Measurements from ENCODE around the gene IL17A. TPM values are rescaled to one million over a fixed set of nuclear protein-coding genes. Genes with fewer than 3 reads are reported as not detected.

Gene IL17A
- total RNA-seq, 1 experiment from 2014 or later: not detected

GRCh38 chr6:52174118-52174517, 12.1 kb upstream of the IL17A start:
- CTCF ChIA-PET: no interaction called here

GRCh38 chr6:52176550-52176949, 9.6 kb upstream of the IL17A start:
- H3K4me2 ChIP-seq: no peak overlapping the region
- no peak overlapping the region for H3K4me3 ChIP-seq
- H3K79me2 ChIP-seq (ENCODE audit: low read depth): no peaks in the 10 kb centered on the region
- H3K36me3 ChIP-seq (ENCODE audit: low read depth): no peaks in the 10 kb centered on the region
- ChIA-PET POLR2A (ENCODE audit: unreplicated experiment) (no interaction called here), CTCF (no interaction called here)
- intact Hi-C loops (cut with micrococcal nuclease; ENCODE audit: unreplicated experiment): no loop called here
- H2AFZ ChIP-seq: no peak overlapping the region
- no peak overlapping the region for H3K27ac ChIP-seq
- TF ChIP-seq CTCF (conservative IDR thresholded peaks at IDR 0.05): no peak
- no peak for TF ChIP-seq EZH2 (IDR thresholded peaks at IDR 0.05; ENCODE audit: low read depth)
- H3K27me3 ChIP-seq (ENCODE audit: insufficient read depth, low read depth): peaks cover 22% of the 10 kb centered on the region
- BruUV-seq (replicated peaks): no TSS peak
- no peaks in the 10 kb centered on the region for H3F3A ChIP-seq (ENCODE audit: insufficient read depth, low read depth)
- no peak for DNase-seq
- H3K4me1 ChIP-seq (replicated peaks; ENCODE audit: insufficient read depth): no peaks in the 10 kb centered on the region
- no peaks in the 10 kb centered on the region for H4K20me1 ChIP-seq (ENCODE audit: insufficient read depth)
- H3K9me2 ChIP-seq (ENCODE audit: insufficient read depth): no peaks in the 10 kb centered on the region
- no peaks in the 10 kb centered on the region for H3K9me3 ChIP-seq (ENCODE audit: insufficient read depth, low read depth)

More at GRCh38 chr6:52174118-52174517, 12.1 kb upstream of the IL17A start:
- DNase-seq: no peak
- Histone ChIP-seq H3K27ac (no peak overlapping the region), H4K20me1 (ENCODE audit: insufficient read depth) (no peaks in the 10 kb centered on the region), H3K9me2 (ENCODE audit: insufficient read depth) (no peaks in the 10 kb centered on the region), H3K36me3 (ENCODE audit: low read depth) (no peaks in the 10 kb centered on the region), H3K9me3 (ENCODE audit: insufficient read depth, low read depth) (no peaks in the 10 kb centered on the region), H3K27me3 (ENCODE audit: insufficient read depth, low read depth) (peaks cover 31% of the 10 kb centered on the region), H3K4me3 (no peak overlapping the region), H3K4me1 (replicated peaks; ENCODE audit: insufficient read depth) (no peaks in the 10 kb centered on the region), H2AFZ (no peak overlapping the region), H3K4me2 (no peak overlapping the region), H3K79me2 (ENCODE audit: low read depth) (no peaks in the 10 kb centered on the region), H3F3A (ENCODE audit: insufficient read depth, low read depth) (no peaks in the 10 kb centered on the region)
- POLR2A ChIA-PET (ENCODE audit: unreplicated experiment): no interaction called here
- TF ChIP-seq EZH2 (IDR thresholded peaks at IDR 0.05; ENCODE audit: low read depth): no peak
- no peak for TF ChIP-seq CTCF (conservative IDR thresholded peaks at IDR 0.05)
- no TSS peak for BruUV-seq (replicated peaks)
- intact Hi-C loops (cut with micrococcal nuclease; ENCODE audit: unreplicated experiment): no loop called here

- DNase-seq: no peak
- H3K9me2 ChIP-seq (ENCODE audit: insufficient read depth): no peaks in the 10 kb centered on the region
- no peak overlapping the region for H3K27ac ChIP-seq
- no peaks in the 10 kb centered on the region for H3K9me3 ChIP-seq (ENCODE audit: insufficient read depth, low read depth)
- no peaks in the 10 kb centered on the region for H3K36me3 ChIP-seq (ENCODE audit: low read depth)
- H2AFZ ChIP-seq: no peak overlapping the region
- intact Hi-C loops (cut with micrococcal nuclease; ENCODE audit: unreplicated experiment): no loop called here
- H3F3A ChIP-seq (ENCODE audit: insufficient read depth, low read depth): no peaks in the 10 kb centered on the region
- ChIA-PET CTCF (no interaction called here), POLR2A (ENCODE audit: unreplicated experiment) (no interaction called here)
- TF ChIP-seq EZH2 (IDR thresholded peaks at IDR 0.05; ENCODE audit: low read depth) (no peak), CTCF (conservative IDR thresholded peaks at IDR 0.05) (no peak)
- H3K79me2 ChIP-seq (ENCODE audit: low read depth): no peaks in the 10 kb centered on the region
- no TSS peak for BruUV-seq (replicated peaks)
- H3K4me2 ChIP-seq: no peak overlapping the region
- H4K20me1 ChIP-seq (ENCODE audit: insufficient read depth): no peaks in the 10 kb centered on the region
- peaks cover 18% of the 10 kb centered on the region for H3K27me3 ChIP-seq (ENCODE audit: insufficient read depth, low read depth)
- H3K4me3 ChIP-seq: no peak overlapping the region
- no peaks in the 10 kb centered on the region for H3K4me1 ChIP-seq (replicated peaks; ENCODE audit: insufficient read depth)
These were observed 8.2 kb upstream of the IL17A start for GRCh38 chr6:52177961-52178360.
